ENCODE results near the gene GGCX.

The GGCX gene

DNA sequence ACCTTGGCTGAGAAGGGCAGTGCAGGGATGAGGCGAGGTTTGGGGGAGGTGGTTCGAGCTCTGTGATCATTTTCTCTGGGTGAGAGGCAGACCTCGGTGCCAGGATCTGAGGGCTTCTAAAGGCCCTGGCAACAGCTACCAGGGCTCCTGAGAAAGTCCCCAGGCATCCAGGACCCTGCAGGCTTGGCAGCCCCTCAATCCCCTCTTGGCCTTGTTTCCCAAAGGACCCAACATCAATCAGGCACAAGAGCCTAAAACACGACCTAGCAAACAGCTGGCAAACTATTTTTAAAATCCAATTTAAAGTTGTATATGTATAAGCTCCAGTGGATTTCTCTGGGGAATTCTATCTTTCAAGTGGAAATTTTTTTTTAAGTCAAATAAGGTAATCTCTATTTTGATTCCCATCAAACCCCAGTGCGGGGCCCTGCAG lies 37.4 kb downstream of the GGCX start:
- DNase-seq (ENCODE audit: low read depth), result no peak
- TF ChIP-seq, protein P1, sequence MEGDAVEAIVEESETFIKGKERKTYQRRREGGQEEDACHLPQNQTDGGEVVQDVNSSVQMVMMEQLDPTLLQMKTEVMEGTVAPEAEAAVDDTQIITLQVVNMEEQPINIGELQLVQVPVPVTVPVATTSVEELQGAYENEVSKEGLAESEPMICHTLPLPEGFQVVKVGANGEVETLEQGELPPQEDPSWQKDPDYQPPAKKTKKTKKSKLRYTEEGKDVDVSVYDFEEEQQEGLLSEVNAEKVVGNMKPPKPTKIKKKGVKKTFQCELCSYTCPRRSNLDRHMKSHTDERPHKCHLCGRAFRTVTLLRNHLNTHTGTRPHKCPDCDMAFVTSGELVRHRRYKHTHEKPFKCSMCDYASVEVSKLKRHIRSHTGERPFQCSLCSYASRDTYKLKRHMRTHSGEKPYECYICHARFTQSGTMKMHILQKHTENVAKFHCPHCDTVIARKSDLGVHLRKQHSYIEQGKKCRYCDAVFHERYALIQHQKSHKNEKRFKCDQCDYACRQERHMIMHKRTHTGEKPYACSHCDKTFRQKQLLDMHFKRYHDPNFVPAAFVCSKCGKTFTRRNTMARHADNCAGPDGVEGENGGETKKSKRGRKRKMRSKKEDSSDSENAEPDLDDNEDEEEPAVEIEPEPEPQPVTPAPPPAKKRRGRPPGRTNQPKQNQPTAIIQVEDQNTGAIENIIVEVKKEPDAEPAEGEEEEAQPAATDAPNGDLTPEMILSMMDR (IDR thresholded peaks at IDR 0.05; ENCODE audit: low read depth, low read length, missing control alignments), result no peak
- H3K4me3 ChIP-seq (ENCODE audit: low read depth, low read length), result no peak overlapping the region

DNA sequence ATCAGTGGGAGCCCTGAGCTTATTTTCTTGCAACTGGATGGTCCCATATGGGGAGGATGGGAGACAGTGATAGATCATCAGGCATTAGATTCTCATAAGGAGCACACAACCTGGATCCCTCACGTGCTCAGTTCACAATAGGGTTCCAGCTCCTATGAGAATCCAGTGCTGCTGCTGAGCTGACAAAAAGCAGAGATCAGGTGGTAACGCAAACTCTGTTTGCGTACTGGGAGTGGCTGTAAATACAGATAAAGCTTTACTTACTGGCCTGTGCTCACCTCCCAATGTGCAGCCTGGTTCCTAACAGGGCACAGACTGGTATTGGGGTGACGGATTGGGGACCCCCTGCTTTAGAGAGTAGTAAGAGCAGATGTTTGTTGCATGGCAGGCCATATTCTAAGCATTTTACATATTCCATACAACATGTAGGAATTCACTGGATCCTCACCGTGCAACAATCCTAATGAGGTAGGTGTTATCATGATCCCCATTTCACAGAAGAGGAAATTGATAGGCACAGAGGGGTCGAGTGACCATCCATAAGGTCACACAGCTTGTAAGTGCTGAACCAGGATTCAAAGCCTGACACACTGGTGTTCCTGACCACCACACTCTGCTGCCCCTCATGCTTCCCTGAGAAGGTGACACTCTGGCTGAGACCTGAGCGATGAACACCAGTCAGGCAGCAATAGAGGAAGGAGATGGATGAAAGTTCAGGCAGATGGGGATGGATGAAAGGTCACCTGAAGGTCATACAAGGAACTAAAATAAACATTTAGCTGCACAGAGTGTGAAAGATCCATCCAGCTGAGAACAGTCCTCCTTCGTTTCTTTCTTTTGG lies 38.0 kb downstream of the GGCX start:
- no peak for DNase-seq (ENCODE audit: low read depth)
- TF ChIP-seq, protein P1 (IDR thresholded peaks at IDR 0.05; ENCODE audit: low read depth, low read length, missing control alignments), result no peak
- no peak overlapping the region for H3K4me3 ChIP-seq (ENCODE audit: low read depth, low read length)

DNA sequence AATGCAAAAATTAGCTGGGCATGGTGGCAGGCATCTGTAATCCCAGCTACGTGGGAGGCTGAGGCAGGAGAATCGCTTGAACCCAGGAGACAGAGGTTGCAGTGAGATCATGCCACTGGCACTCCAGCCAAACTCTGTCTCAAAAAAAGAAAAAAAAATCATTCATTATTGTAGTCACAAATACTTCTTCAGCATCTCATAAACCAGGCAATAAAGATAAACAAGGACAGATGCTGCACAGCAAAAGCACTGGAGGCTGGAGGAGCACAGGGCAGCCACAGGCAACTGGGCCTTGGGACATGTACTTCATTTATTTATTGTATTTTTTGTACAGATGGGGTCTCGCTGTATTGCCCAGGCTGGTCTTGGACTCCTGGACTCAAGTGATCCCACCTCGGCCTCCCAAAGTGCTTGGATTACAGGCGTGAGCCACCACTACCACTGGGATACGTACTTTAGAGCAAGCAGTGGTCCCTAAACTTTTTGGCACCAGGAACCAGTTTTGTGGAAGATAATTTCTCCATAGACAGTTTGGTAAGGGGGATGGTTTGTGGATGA lies 39.1 kb downstream of the GGCX start:
- DNase-seq (ENCODE audit: low read depth), result no peak
- TF ChIP-seq, protein P1 (IDR thresholded peaks at IDR 0.05; ENCODE audit: low read depth, low read length, missing control alignments), result no peak
- H3K4me3 ChIP-seq (ENCODE audit: low read depth, low read length), result no peak overlapping the region

DNA sequence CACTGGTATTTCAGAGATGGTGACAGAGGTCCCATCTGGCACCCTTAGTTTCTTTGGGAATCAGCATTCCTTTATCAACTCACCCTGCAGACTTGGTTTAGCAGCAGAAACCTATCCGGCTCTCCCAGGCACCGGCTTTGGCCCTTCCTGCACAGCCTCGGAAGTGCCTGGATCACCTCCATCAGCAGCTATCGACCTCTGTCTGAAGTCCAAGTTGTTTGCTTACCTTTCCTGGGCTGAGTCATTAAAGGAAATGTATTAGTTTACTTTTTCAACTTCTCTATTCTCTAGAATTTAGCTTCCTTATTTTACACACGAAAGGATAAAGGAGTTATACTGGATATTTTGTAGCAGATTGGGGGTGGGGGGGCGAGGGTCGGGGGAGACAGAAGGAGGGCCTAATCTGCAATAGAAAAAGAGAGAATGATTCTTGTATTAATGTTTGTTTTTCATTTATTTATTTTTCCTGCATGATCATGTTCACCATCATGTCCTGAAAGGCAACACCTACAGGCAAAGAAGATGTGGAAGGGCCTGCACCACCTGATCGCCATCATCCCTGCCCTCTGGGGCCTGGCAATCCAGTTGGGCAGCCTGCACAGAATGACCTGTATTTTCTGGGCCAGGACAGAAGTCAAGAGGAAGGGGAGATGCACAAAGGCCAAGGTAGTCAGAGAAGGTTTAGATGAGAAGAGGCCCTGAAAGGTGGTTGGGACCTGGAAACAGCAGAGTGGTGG lies 44.5 kb downstream of the GGCX start:
- DNase-seq (ENCODE audit: low read depth), result no peak
- H3K4me3 ChIP-seq (ENCODE audit: low read depth, low read length), result no peak overlapping the region
- TF ChIP-seq, protein P1 (IDR thresholded peaks at IDR 0.05; ENCODE audit: low read depth, low read length, missing control alignments), result no peak

DNA sequence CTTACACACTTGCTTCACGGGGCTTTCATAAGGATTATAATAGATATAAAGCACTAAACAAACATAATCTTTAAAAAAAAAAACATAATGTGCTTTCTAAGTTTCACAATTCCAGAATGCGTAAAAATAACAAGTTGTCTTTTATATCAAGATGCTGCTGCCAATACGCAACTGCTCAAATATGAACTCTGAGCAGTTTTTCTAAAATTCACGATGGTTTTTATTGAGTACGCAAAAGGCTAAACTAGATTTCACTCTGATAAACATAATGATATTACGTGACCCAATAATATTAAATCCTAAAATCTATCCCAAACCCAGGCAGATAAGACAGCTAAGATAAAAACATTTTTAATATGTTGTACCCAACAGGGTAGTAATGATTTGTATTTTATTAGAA lies 47.0 kb downstream of the GGCX start:
- TF ChIP-seq, protein P1 (IDR thresholded peaks at IDR 0.05; ENCODE audit: low read depth, low read length, missing control alignments), result no peak
- no peak overlapping the region for H3K4me3 ChIP-seq (ENCODE audit: low read depth, low read length)
- no peak for DNase-seq (ENCODE audit: low read depth)

DNA sequence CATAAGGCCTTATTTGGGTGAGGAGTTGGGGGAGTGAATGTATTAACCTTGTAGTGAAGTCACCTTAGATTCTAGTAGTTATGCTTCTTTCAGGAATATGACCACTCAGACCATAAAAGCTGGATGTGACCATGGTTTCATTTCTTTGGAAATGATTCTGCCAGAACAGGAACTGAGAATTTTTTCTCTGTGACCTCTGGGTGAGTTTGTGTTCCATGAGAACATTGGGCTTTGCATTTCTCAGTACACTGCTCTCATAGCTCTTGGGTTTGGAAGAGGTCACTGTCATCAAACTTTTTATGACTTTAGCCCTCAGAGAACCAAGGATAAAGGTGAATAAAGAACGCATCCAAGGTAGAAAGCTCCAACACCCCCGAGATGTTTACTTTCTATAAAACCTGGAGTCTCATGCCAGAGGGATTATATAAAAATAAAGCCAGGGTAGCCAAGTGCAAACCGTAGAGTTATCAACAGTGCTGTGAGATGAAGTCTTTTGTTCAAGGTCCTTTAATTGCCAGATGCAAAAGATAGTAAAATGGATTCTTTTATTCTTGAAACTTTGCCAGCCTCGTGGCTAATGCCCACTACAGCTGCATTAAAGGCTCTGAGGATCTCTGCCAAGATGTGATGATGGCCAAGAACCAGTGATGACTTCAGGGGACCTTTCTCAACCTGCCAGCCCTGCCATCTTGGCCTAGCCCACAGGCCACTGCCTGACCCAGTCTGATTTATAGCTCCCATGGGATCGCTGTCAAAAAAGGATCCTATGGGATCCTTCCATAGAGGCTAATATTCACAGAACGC lies 50.1 kb downstream of the GGCX start:
- no peak for DNase-seq (ENCODE audit: low read depth)
- TF ChIP-seq, protein P1 (IDR thresholded peaks at IDR 0.05; ENCODE audit: low read depth, low read length, missing control alignments), result no peak
- no peak overlapping the region for H3K4me3 ChIP-seq (ENCODE audit: low read depth, low read length)
